Stomach (tissue), 9 donors: Measurements from ENCODE around the gene ISG15. TPM values are rescaled to one million over a fixed set of nuclear protein-coding genes. Genes with fewer than 3 reads are reported as not detected.

Experiments
- DNase-seq, 2 donors: peaks; one replicate each; pipeline versions ENCODE4 v3.0.0 to v3.0.0-alpha.2; 2013 to 2019
- H3K27ac ChIP-seq, 5 donors: fragments of 200-600 bp in 4 of 5; sonication (generic) in 4 of 5; one replicate each; pipeline ENCODE4 v1.5.1; 2013 to 2019; ENCODE audit warnings: mild to moderate bottlenecking in 1 of 5, moderate library complexity in 1 of 5
- H3K27me3 ChIP-seq, 3 donors: fragments of 200-600 bp; sonication (generic); one replicate each; pipeline ENCODE4 v1.5.1; 2017 to 2019; ENCODE audit warnings: mixed run types in 1 of 3
- H3K36me3 ChIP-seq, 4 donors: fragments of 200-600 bp; sonication (generic); 1 replicate in 3 of 4; 2 replicates in 1 of 4; pipeline ENCODE4 v1.5.1; 2016 to 2019
- H3K4me1 ChIP-seq, 4 donors: fragments of 200-600 bp; sonication (generic); one replicate each; pipeline ENCODE4 v1.5.1; 2016 to 2019
- H3K4me3 ChIP-seq, 4 donors: fragments of 200-600 bp; sonication (generic) in 3 of 4; one replicate each; pipeline ENCODE4 v1.5.1; 2016 to 2019; ENCODE audit warnings: mild to moderate bottlenecking in 1 of 4
- H3K9me3 ChIP-seq, 4 donors: fragments of 200-600 bp; sonication (generic); one replicate each; pipeline ENCODE4 v1.5.1; 2016 to 2019
- EP300 ChIP-seq: sonication (generic); formaldehyde crosslinking; IDR thresholded peaks from one replicate; pipeline ENCODE4 v1.6.1; 2017; ENCODE audit warnings: antibody characterized with exemption
- POLR2A ChIP-seq, 4 donors: fragments of 450-650 bp; IDR thresholded peaks; one replicate each; pipeline ENCODE4 v1.6.1; 2016; ENCODE audit warnings: antibody characterized with exemption in 4 of 4, control low read depth in 2 of 4, mild to moderate bottlenecking in 1 of 4, moderate library complexity in 1 of 4
- POLR2AphosphoS5 ChIP-seq, 3 donors: sonication (generic); formaldehyde crosslinking; IDR thresholded peaks; one replicate each; pipeline ENCODE4 v1.6.1; 2016; ENCODE audit warnings: antibody characterized with exemption in 3 of 3
- WGBS, 5 donors: extraction: QIAGEN DNeasy Blood & Tissue Kit in 3 of 5; methylation state at CpG; one replicate each; pipeline versions ENCODE4 v1.1.5 to v1.1.7; 2013 to 2018; 5-methylcytosine and 5-hydroxymethylcytosine counted together
- intact Hi-C: fragments of 100-400 bp; cut with DNase I; formaldehyde crosslinking; loops from one replicate; pipeline ENCODE4 v1.15.1; 2023; ENCODE audit warnings: low total_unique reads
- polyA plus RNA-seq, 3 donors: library from polyadenylated mRNA; stranded (reverse); fragments of 200-250 nt; gene quantifications; one replicate each; pipeline ENCODE4 v1.2.3, GENCODE V29; 2013
- total RNA-seq, 5 donors: library from RNA; depleted of rRNA; stranded (reverse); fragments of >200 nt; gene quantifications; one replicate each; pipeline versions ENCODE4 v1.1.0 to v1.2.3, GENCODE V29; 2014 to 2016
- TF ChIP-seq, protein P1 (sequence below), 7 experiments: fragments of 450-650 bp in 4 of 7; fragments of 200-600 bp in 3 of 7; sonication (generic) in 3 of 7; IDR thresholded peaks; one replicate each; pipeline ENCODE4 v1.5.1; 2016 to 2019; ENCODE audit warnings: antibody characterized with exemption in 7 of 7, control low read depth in 2 of 7, mild to moderate bottlenecking in 1 of 7
- donor health status: healthy with polysubstance abuse.
- donor health status: Bipolar disorder and iron deficiency.
- donor health status: healthy.

The ISG15 gene
- total and polyA plus RNA-seq, 8 donors = 16.3 to 105 (median 49.1) TPM

GRCh38 chr1:1052003-1052840, 38.9 kb downstream of the ISG15 start:
- peaks cover 0 to 8% (median 0%) of the 10 kb centered on the region in 3 donors for H3K27me3 ChIP-seq
- H3K4me1 ChIP-seq = no peaks in the 10 kb centered on the region
- no peak overlapping the region for H3K27ac ChIP-seq
- peaks cover 16 to 84% (median 69%) of the 10 kb centered on the region in 4 donors for H3K36me3 ChIP-seq
- DNase-seq = no peak
- H3K4me3 ChIP-seq = no peak overlapping the region
- 91 to 96% (median 95%) methylated on average over 21 to 29 of the region's 29 CpGs for WGBS, 5 donors
- intact Hi-C loops = loop anchor here (5.0 kb wide), 1 partner anchor 75 kb away; no protein-coding TSS in a partner anchor
- no peaks in the 10 kb centered on the region for H3K9me3 ChIP-seq
- TF ChIP-seq POLR2AphosphoS5 (IDR thresholded peaks at IDR 0.05) (no peak), POLR2A (IDR thresholded peaks at IDR 0.05) (no peak), EP300 (no peak)
- TF ChIP-seq, protein P1, sequence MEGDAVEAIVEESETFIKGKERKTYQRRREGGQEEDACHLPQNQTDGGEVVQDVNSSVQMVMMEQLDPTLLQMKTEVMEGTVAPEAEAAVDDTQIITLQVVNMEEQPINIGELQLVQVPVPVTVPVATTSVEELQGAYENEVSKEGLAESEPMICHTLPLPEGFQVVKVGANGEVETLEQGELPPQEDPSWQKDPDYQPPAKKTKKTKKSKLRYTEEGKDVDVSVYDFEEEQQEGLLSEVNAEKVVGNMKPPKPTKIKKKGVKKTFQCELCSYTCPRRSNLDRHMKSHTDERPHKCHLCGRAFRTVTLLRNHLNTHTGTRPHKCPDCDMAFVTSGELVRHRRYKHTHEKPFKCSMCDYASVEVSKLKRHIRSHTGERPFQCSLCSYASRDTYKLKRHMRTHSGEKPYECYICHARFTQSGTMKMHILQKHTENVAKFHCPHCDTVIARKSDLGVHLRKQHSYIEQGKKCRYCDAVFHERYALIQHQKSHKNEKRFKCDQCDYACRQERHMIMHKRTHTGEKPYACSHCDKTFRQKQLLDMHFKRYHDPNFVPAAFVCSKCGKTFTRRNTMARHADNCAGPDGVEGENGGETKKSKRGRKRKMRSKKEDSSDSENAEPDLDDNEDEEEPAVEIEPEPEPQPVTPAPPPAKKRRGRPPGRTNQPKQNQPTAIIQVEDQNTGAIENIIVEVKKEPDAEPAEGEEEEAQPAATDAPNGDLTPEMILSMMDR (IDR thresholded peaks at IDR 0.05) = no peak

DNA sequence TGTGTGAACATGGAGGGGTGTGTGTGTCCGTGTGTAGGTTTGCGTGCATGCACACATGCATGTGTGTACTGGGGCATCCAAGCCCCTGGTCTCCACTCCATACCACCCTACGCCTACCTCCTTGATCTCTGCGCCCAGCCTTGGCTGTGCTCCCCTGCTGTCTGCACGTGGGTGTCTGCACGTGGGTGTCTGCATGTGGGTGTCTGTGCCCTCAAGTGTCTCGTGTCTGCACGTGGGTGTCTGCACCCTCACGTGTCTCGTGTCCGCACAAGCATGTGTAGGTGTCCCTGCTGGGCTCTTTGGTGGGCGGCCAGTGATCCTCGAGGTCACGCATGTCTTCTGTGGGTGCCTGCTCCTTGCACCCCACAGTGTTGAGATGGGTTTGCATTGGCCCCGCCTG, 39.7 kb downstream of the ISG15 start:
- Histone ChIP-seq H3K36me3 (peaks cover 9 to 76% (median 61%) of the 10 kb centered on the region in 4 donors), H3K27ac (no peak overlapping the region), H3K27me3 (peaks cover 0 to 16% (median 4%) of the 10 kb centered on the region in 3 donors), H3K9me3 (no peaks in the 10 kb centered on the region), H3K4me3 (no peak overlapping the region), H3K4me1 (peaks cover 0 to 2% (median 2%) of the 10 kb centered on the region in 4 donors)
- WGBS, 5 donors = 90 to 93% (median 92%) methylated on average over 7 to 15 of the region's 15 CpGs
- DNase-seq = no peak
- intact Hi-C loops = loop anchor here (5.0 kb wide), 1 partner anchor 76 kb away; no protein-coding TSS in a partner anchor
- TF ChIP-seq POLR2AphosphoS5 (IDR thresholded peaks at IDR 0.05) (no peak), EP300 (no peak), POLR2A (IDR thresholded peaks at IDR 0.05) (no peak)
- TF ChIP-seq, protein P1 (IDR thresholded peaks at IDR 0.05) = no peak

DNA sequence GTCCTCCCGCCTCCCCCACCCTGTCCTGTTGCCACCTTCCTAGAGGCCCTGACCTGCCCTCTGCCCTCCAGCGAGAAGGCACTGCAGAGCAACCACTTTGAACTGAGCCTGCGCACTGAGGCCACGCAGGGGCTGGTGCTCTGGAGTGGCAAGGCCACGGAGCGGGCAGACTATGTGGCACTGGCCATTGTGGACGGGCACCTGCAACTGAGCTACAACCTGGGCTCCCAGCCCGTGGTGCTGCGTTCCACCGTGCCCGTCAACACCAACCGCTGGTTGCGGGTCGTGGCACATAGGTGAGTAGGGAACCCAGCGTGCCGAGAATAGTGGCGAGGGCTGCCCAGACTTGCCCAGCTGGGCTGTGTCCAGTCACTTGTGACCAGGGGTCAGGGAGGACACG, 40.4 kb downstream of the ISG15 start:
- intact Hi-C loops = loop anchor here (5.0 kb wide), 1 partner anchor 76 kb away; no protein-coding TSS in a partner anchor
- Histone ChIP-seq H3K4me1 (peaks cover 5 to 9% (median 8%) of the 10 kb centered on the region in 4 donors), H3K4me3 (no peak overlapping the region), H3K27ac (no peak overlapping the region), H3K27me3 (peaks cover 6 to 22% (median 11%) of the 10 kb centered on the region in 3 donors), H3K36me3 (peaks cover 6 to 71% (median 59%) of the 10 kb centered on the region in 4 donors), H3K9me3 (no peaks in the 10 kb centered on the region)
- DNase-seq = no peak
- TF ChIP-seq POLR2A (IDR thresholded peaks at IDR 0.05) = no peak
- no peak for TF ChIP-seq POLR2AphosphoS5 (IDR thresholded peaks at IDR 0.05)
- TF ChIP-seq, protein P1 (IDR thresholded peaks at IDR 0.05) = no peak
- no peak for TF ChIP-seq EP300
- 91 to 94% (median 93%) methylated on average over 11 to 18 of the region's 18 CpGs for WGBS, 5 donors

DNA sequence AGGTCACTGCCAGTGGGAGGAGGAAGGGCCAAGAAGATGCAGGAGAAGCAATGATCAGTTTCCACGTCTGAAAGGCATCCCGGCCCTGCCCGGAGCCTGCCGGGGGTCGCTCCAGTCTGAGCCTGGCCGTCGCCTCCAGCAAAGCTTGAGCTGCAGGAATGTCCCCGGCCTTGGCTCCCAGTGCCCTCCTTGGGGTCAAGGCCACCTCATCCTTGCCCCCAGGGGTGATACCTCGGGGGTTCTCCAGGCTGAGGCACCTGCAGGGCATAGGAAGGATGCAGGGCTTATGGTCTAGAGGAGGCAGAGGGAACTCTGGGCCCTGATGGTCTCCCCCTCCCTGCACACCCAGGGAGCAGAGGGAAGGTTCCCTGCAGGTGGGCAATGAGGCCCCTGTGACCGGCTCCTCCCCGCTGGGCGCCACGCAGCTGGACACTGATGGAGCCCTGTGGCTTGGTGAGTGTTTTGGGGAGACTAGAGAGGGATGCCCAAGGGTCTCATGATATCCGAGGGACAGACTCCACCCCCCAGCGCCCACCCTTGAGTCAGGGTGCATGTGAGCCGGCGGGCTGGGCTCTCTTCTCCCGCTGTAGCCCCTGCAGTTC, 40.9 kb downstream of the ISG15 start:
- intact Hi-C loops = loop anchor here (5.0 kb wide), 1 partner anchor 77 kb away; no protein-coding TSS in a partner anchor
- no peak overlapping the region for H3K27ac ChIP-seq
- TF ChIP-seq POLR2A (IDR thresholded peaks at IDR 0.05) = no peak
- TF ChIP-seq EP300 = no peak
- TF ChIP-seq POLR2AphosphoS5 (IDR thresholded peaks at IDR 0.05) = no peak
- TF ChIP-seq, protein P1 (IDR thresholded peaks at IDR 0.05) = no peak
- peaks cover 10 to 14% (median 13%) of the 10 kb centered on the region in 4 donors for H3K4me1 ChIP-seq
- H3K36me3 ChIP-seq = peaks cover 6 to 66% (median 58%) of the 10 kb centered on the region in 4 donors
- no peaks in the 10 kb centered on the region for H3K9me3 ChIP-seq
- H3K27me3 ChIP-seq = peaks cover 8 to 28% (median 16%) of the 10 kb centered on the region in 3 donors
- H3K4me3 ChIP-seq = no peak overlapping the region
- DNase-seq = no peak
- whole genome bisulfite sequencing, 5 donors = 93 to 97% (median 95%) methylated on average over 8 to 18 of the region's 18 CpGs
